ENCODE results near the gene ST6GALNAC6.

Gene ST6GALNAC6, protein sequence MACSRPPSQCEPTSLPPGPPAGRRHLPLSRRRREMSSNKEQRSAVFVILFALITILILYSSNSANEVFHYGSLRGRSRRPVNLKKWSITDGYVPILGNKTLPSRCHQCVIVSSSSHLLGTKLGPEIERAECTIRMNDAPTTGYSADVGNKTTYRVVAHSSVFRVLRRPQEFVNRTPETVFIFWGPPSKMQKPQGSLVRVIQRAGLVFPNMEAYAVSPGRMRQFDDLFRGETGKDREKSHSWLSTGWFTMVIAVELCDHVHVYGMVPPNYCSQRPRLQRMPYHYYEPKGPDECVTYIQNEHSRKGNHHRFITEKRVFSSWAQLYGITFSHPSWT

DNA sequence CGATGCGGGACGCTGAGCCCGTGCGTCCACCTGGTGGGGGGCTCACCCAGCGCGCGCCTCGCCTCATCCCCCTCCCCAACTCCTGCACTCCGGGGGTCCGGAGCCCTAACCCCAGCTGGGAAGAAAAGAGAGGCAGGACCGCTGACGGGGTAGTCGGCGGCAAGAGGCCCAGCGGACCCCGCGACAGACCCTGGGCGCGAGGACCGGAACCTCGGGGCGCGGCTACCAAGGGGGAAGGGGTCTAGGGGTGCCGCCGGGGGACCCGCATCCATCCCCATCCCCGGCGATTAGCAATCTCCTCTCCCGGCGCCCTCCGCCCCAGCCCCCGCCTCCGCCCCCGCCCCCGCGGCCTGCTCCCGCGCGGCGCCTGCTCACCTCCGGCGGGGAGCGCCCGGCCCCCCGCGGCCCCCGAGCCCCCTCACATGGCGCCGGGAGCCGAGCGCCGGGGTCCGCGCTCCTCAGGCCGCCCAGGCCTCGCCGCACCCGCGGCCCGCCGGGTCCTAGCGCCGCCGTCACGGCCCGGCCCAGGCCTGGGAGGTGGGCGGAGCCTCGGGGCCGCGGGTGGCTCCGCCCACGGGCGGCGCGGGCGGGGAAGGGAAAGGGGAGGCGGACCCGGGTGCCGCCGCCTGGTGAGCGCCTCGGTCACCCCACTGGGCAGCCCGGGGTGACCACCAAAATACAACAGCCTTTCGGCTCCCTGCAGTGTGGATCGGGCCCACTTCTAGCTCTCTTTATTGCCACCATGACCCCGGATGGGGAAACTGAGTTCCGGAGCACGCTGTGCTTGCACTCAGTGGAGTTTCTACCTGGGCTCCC is at the start of gene ST6GALNAC6:
Gene ST6GALNAC6 (minus strand): TSS at position 476 of the 816 bp plus-strand sequence. CDS start 1,622 bp downstream, outside the sequence.
- TF ChIP-seq, protein P1, sequence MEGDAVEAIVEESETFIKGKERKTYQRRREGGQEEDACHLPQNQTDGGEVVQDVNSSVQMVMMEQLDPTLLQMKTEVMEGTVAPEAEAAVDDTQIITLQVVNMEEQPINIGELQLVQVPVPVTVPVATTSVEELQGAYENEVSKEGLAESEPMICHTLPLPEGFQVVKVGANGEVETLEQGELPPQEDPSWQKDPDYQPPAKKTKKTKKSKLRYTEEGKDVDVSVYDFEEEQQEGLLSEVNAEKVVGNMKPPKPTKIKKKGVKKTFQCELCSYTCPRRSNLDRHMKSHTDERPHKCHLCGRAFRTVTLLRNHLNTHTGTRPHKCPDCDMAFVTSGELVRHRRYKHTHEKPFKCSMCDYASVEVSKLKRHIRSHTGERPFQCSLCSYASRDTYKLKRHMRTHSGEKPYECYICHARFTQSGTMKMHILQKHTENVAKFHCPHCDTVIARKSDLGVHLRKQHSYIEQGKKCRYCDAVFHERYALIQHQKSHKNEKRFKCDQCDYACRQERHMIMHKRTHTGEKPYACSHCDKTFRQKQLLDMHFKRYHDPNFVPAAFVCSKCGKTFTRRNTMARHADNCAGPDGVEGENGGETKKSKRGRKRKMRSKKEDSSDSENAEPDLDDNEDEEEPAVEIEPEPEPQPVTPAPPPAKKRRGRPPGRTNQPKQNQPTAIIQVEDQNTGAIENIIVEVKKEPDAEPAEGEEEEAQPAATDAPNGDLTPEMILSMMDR (IDR thresholded peaks at IDR 0.05; ENCODE audit: poor library complexity, severe bottlenecking): no peak
- Histone ChIP-seq H3K27ac (ENCODE audit: poor library complexity, severe bottlenecking) (peak within 1 kb of the TSS; percentile 51), H3K27me3 (ENCODE audit: insufficient read depth, poor library complexity, severe bottlenecking) (no peaks in the 10 kb centered on the region), H3K4me3 (ENCODE audit: severe bottlenecking) (peak within 1 kb of the TSS; percentile 53), H3K9me3 (ENCODE audit: severe bottlenecking) (peaks cover 3% of the 10 kb centered on the region), H3K4me1 (ENCODE audit: insufficient read depth, poor library complexity, severe bottlenecking) (peaks cover under 1% of the 10 kb centered on the region), H3K36me3 (ENCODE audit: low read depth) (peaks cover 27% of the 10 kb centered on the region)
- ATAC-seq (ENCODE audit: low read depth) (peak; percentile 78), DNase-seq (ENCODE audit: low spot score) (no peak)

DNA sequence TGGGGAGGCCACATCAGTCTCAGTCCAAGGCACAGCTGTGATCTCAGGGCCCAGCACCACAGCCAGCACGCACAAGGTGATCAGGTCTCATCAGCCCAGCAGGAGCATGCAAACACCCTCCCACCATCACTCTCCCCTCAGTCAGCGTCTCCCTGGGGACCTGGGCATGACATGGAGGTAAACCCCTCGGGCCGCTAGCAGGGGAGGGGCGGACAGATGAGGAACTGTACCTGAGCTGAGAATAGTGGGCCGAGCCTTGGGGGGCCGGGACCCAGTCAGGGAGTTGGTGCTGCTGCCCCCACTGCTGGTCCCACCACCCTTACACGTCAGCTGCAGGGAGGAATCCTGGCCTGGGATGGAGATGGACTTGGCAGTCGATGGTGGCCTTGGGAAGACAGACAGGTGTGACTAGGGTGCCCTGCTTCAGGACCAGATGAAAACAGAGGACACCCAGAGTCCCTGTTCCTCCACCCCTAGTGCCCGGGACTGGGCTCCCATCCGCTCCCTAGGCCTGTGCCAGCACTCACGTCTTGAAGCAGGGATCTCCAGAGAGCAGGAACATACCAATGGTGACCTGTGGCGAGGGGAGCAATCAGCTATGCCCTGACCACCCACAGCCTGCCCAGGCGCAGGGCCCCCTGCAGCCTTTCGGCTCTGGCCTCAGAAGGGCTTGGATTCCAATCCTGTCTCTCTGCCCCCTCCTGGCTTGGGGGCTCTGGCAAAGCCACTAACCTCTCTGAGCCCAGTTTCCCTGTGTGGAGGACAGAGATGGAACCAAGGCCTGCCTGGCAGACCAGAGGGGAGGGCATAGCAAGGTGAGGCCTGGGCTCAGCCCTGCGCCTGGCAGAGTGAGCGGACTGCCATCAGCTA is 48.7 kb upstream of the ST6GALNAC6 start:
- TF ChIP-seq, protein P1 (IDR thresholded peaks at IDR 0.05; ENCODE audit: poor library complexity, severe bottlenecking): no peak
- Histone ChIP-seq H3K9me3 (ENCODE audit: severe bottlenecking) (no peaks in the 10 kb centered on the region), H3K27ac (ENCODE audit: poor library complexity, severe bottlenecking) (no peak overlapping the region), H3K4me1 (ENCODE audit: insufficient read depth, poor library complexity, severe bottlenecking) (no peaks in the 10 kb centered on the region), H3K4me3 (ENCODE audit: severe bottlenecking) (no peak overlapping the region), H3K27me3 (ENCODE audit: insufficient read depth, poor library complexity, severe bottlenecking) (no peaks in the 10 kb centered on the region), H3K36me3 (ENCODE audit: low read depth) (no peaks in the 10 kb centered on the region; the same call in 1 of the 2 replicates)
- ATAC-seq (ENCODE audit: low read depth) (no peak), DNase-seq (ENCODE audit: low spot score) (no peak)

DNA sequence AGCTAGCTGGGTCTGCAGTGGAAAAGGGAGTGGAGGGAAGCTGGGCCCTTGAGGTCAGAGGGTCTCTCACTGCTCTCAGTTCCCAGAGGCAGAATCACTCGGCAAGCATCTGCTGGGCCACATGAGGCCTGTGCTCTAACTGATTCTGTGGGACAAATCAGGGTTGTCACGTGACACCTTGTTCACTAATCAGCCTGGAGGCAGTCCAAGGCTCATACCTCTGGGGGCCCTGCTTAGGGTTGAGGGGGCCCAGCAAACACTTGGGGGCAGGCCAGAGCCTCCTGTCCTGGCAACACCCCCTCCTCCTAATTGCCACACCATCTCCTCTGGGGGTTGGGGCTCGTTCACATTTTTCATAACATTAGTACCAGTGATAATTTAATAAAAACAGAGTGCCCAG is 47.3 kb upstream of the ST6GALNAC6 start:
- Histone ChIP-seq H3K4me1 (ENCODE audit: insufficient read depth, poor library complexity, severe bottlenecking) (no peaks in the 10 kb centered on the region), H3K27ac (ENCODE audit: poor library complexity, severe bottlenecking) (no peak overlapping the region), H3K36me3 (ENCODE audit: low read depth) (no peaks in the 10 kb centered on the region; the same call in 1 of the 2 replicates), H3K27me3 (ENCODE audit: insufficient read depth, poor library complexity, severe bottlenecking) (no peaks in the 10 kb centered on the region), H3K9me3 (ENCODE audit: severe bottlenecking) (no peaks in the 10 kb centered on the region), H3K4me3 (ENCODE audit: severe bottlenecking) (no peak overlapping the region)
- no peak for DNase-seq (ENCODE audit: low spot score)
- TF ChIP-seq, protein P1 (IDR thresholded peaks at IDR 0.05; ENCODE audit: poor library complexity, severe bottlenecking): no peak
- ATAC-seq (ENCODE audit: low read depth): no peak

DNA sequence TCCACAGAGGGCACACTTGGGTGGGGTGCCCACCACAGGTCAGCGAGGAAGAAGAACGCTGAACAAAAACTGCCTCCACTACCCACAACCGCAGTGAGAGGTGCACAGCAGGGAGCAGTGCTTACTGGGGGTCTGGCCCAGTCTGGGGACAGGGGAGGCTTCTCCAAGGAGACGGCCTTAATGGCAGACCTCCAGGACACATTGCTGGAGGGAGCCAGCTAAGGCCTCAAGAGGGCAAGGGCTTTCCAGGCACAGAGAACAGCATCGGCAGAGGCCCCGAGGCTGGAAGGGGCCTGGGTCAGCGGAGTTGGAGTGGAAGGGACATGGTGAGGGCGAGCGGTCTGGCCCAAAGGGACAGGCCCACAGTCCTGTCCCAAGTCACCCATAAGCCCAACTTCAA is 46.5 kb upstream of the ST6GALNAC6 start:
- Histone ChIP-seq H3K36me3 (ENCODE audit: low read depth) (no peaks in the 10 kb centered on the region; the same call in 1 of the 2 replicates), H3K27ac (ENCODE audit: poor library complexity, severe bottlenecking) (no peak overlapping the region), H3K4me1 (ENCODE audit: insufficient read depth, poor library complexity, severe bottlenecking) (no peaks in the 10 kb centered on the region), H3K9me3 (ENCODE audit: severe bottlenecking) (no peaks in the 10 kb centered on the region), H3K27me3 (ENCODE audit: insufficient read depth, poor library complexity, severe bottlenecking) (no peaks in the 10 kb centered on the region), H3K4me3 (ENCODE audit: severe bottlenecking) (no peak overlapping the region)
- DNase-seq (ENCODE audit: low spot score): no peak
- no peak for ATAC-seq (ENCODE audit: low read depth)
- TF ChIP-seq, protein P1 (IDR thresholded peaks at IDR 0.05; ENCODE audit: poor library complexity, severe bottlenecking): no peak
